HepG2 (cell line): ENCODE measurements around the gene KLHL3. TPM values are rescaled to one million over a fixed set of nuclear protein-coding genes. Genes with fewer than 3 reads are reported as not detected.

Source experiments
- ATAC-seq: fragments of 200-7000 bp; cut with Tn5 transposase; 3 replicates; pipeline ENCODE4 v1.9.1; 2020; ENCODE audit warnings: mild to moderate bottlenecking, moderate library complexity
- BruUV-seq: library from RNA; stranded (reverse); fragments of 400-500 nt; replicated peaks from 2 replicates; lab custom pipeline; 2021; lab: Mats Ljungman, UMichigan
- CTCF ChIA-PET: fragments of 300-600 bp; formaldehyde crosslinking; extraction: SDS; loops from one replicate; lab custom pipeline; 2021; ENCODE audit warnings: low total read pairs, inconsistent platforms, low intra/inter-chr PET ratio; lab: Yijun Ruan, JAX
- POLR2A ChIA-PET: fragments of 350-600 bp; sonication (Branson Sonifier 250); formaldehyde crosslinking; loops from one replicate; lab custom pipeline; 2020; ENCODE audit warnings: antibody characterized with exemption, inconsistent platforms; lab: Yijun Ruan, JAX
- DNase-seq: peaks from one replicate; pipeline ENCODE4 v3.0.0-alpha.2; 2015; ENCODE audit warnings: low spot score
- FAIRE-seq: peaks from 3 replicates; lab custom pipeline; 2011; peaks lifted over from hg19 to GRCh38; lab: Jason Lieb, UNC
- H2AFZ ChIP-seq: one replicate; pipeline ENCODE4 v1.6.1; 2011; ENCODE audit warnings: low read length, inconsistent platforms
- H3K27ac ChIP-seq: fragments of 300-600 bp; 3 replicates; pipeline ENCODE4 v1.8.0; 2011; ENCODE audit warnings: mixed run types, mild to moderate bottlenecking, mixed read lengths, low read length, inconsistent platforms; ENCODE audit not compliant: insufficient read depth; ENCODE audit errors: extremely low read length
- H3K27me3 ChIP-seq, 2 experiments: fragments of 200-600 bp in 1 of 2; 2 replicates in 1 of 2; 3 replicates in 1 of 2; pipeline versions ENCODE4 v1.6.0 to v1.8.0; 2011; ENCODE audit warnings: low read length in 2 of 2, mild to moderate bottlenecking in 2 of 2, moderate library complexity in 2 of 2, inconsistent platforms in 1 of 2; ENCODE audit not compliant: insufficient read depth in 2 of 2, control insufficient read depth in 1 of 2
- H3K36me3 ChIP-seq, 2 experiments: fragments of 200-600 bp in 1 of 2; replicated peaks in 1 of 2; 2 replicates in 1 of 2; 3 replicates in 1 of 2; pipeline versions ENCODE4 v1.5.1 to v1.8.0; 2011; ENCODE audit warnings: low read length in 2 of 2, inconsistent platforms in 1 of 2; ENCODE audit not compliant: insufficient read depth in 2 of 2, control insufficient read depth in 1 of 2
- H3K4me1 ChIP-seq: 2 replicates; pipeline ENCODE4 v1.5.1; 2012; ENCODE audit warnings: low read length, inconsistent platforms; ENCODE audit not compliant: insufficient read depth
- H3K4me2 ChIP-seq: 2 replicates; pipeline ENCODE4 v1.6.0; 2011; ENCODE audit warnings: low read depth, low read length, inconsistent platforms
- H3K4me3 ChIP-seq, 3 experiments: fragments of 200-600 bp in 1 of 3; sonication (generic), shearing (Covaris generic) in 1 of 3; replicated peaks in 1 of 3; 2 replicates each; pipeline ENCODE4 v1.5.1; 2011 to 2016; ENCODE audit warnings: low read length in 3 of 3, inconsistent platforms in 2 of 3, low read depth in 2 of 3, mild to moderate bottlenecking in 2 of 3, control low read depth in 1 of 3, mixed read lengths in 1 of 3; ENCODE audit not compliant: insufficient read depth in 1 of 3
- H3K79me2 ChIP-seq: one replicate; pipeline ENCODE4 v1.6.1; 2011; ENCODE audit warnings: low read length, inconsistent platforms; ENCODE audit not compliant: insufficient read depth
- H3K9ac ChIP-seq: 2 replicates; pipeline ENCODE4 v1.6.0; 2011; ENCODE audit warnings: mild to moderate bottlenecking, low read depth, low read length, inconsistent platforms; ENCODE audit not compliant: insufficient read depth
- H3K9me3 ChIP-seq: 2 replicates; pipeline ENCODE4 v1.5.1; 2012; ENCODE audit warnings: mild to moderate bottlenecking, low read length
- H4K20me1 ChIP-seq: 2 replicates; pipeline ENCODE4 v1.6.0; 2011; ENCODE audit warnings: inconsistent platforms, mild to moderate bottlenecking, low read length, moderate library complexity; ENCODE audit not compliant: insufficient read depth
- ARID2 ChIP-seq: sonication (generic); formaldehyde crosslinking; IDR thresholded peaks from 2 replicates; pipeline ENCODE4 v1.8.1; 2022; ENCODE audit warnings: mild to moderate bottlenecking, missing genetic modification reagents, borderline replicate concordance
- ATF2 ChIP-seq: sonication (generic); formaldehyde crosslinking; IDR thresholded peaks from 2 replicates; pipeline ENCODE4 v1.4.0; 2020; ENCODE audit warnings: missing genetic modification reagents
- ELK4 ChIP-seq: sonication (generic); formaldehyde crosslinking; IDR thresholded peaks from 2 replicates; pipeline ENCODE4 v1.9.0; 2021; ENCODE audit warnings: missing genetic modification reagents, borderline replicate concordance
- HES4 ChIP-seq: sonication (generic); formaldehyde crosslinking; IDR thresholded peaks from 2 replicates; pipeline ENCODE4 v1.9.0; 2021; ENCODE audit warnings: mild to moderate bottlenecking, missing genetic modification reagents, borderline replicate concordance
- KAT7 ChIP-seq: IDR thresholded peaks from 2 replicates; pipeline ENCODE4 v1.6.1; 2018; ENCODE audit warnings: borderline replicate concordance, missing compliant biosample characterization
- KDM5B ChIP-seq: sonication (generic); formaldehyde crosslinking; IDR thresholded peaks from 2 replicates; pipeline ENCODE4 v1.4.0; 2020; ENCODE audit warnings: missing genetic modification reagents, mild to moderate bottlenecking, borderline replicate concordance
- MAFK ChIP-seq, 2 experiments: IDR thresholded peaks in 1 of 2; conservative IDR thresholded peaks in 1 of 2; 2 replicates each; pipeline ENCODE4 v1.6.1; 2011; ENCODE audit warnings: improper control_type of control experiment in 2 of 2, low read length in 2 of 2
- RFX1 ChIP-seq: fragments of 450-650 bp; IDR thresholded peaks from 2 replicates; pipeline ENCODE4 v1.6.1; 2017
- ZBTB14 ChIP-seq: sonication (generic); formaldehyde crosslinking; IDR thresholded peaks from 2 replicates; pipeline ENCODE4 v1.4.0; 2020; ENCODE audit warnings: missing genetic modification reagents
- ZBTB7A ChIP-seq: sonication (generic); formaldehyde crosslinking; IDR thresholded peaks from 2 replicates; pipeline ENCODE4 v1.8.0; 2022; ENCODE audit warnings: mild to moderate bottlenecking, missing genetic modification reagents
- ZNF20 ChIP-seq: sonication (generic); formaldehyde crosslinking; IDR thresholded peaks from 2 replicates; pipeline ENCODE4 v1.4.0; 2020; ENCODE audit warnings: mild to moderate bottlenecking, moderate library complexity, missing genetic modification reagents
- ZNF629 ChIP-seq: sonication (generic); formaldehyde crosslinking; conservative IDR thresholded peaks from 2 replicates; pipeline ENCODE4 v1.5.0; 2020; ENCODE audit warnings: missing genetic modification reagents
- ZSCAN9 ChIP-seq: IDR thresholded peaks from 2 replicates; pipeline ENCODE4 v1.6.1; 2016; ENCODE audit warnings: borderline replicate concordance
- WGBS: methylation state at CpG from one replicate; pipeline ENCODE4 v1.1.6; 2017; ENCODE audit warnings: low lambda C conversion rate; 5-methylcytosine and 5-hydroxymethylcytosine counted together
- in situ Hi-C: cut with HindIII; loops from 2 replicates; pipeline ENCODE4 v1.10.0; 2017; ENCODE audit warnings: low pct_unique_long_range_greater_than_20kb; ENCODE audit not compliant: extremely low pct_ligation_motif_present
- intact Hi-C: fragments of 100-400 bp; cut with micrococcal nuclease; formaldehyde crosslinking; loops from one replicate; pipeline ENCODE4 v1.10.0; 2022; ENCODE audit not compliant: unreplicated experiment
- polyA plus RNA-seq, 8 experiments: library from polyadenylated mRNA; depleted of rRNA in 3 of 8; stranded (reverse) in 7 of 8; unstranded in 1 of 8; fragments of >200 nt; fragmentation: Illumina TruSeq in 4 of 8; extraction: Trizol in 4 of 8; gene quantifications; 2 replicates each; pipeline versions ENCODE4 v1.2.1 to v1.2.3, GENCODE V29; 2011 to 2016; ENCODE audit warnings: low read depth in 4 of 8, missing spikeins in 1 of 8, mixed read lengths in 1 of 8; ENCODE audit not compliant: insufficient read depth in 1 of 8
- total RNA-seq, 5 experiments: library from RNA; depleted of rRNA; stranded (reverse); fragments of >200 nt; fragmentation: Illumina TruSeq; extraction: Trizol; gene quantifications; 2 replicates each; pipeline ENCODE4 v1.2.3, GENCODE V29; 2016; ENCODE audit warnings: low read depth in 1 of 5

KLHL3 gene
- total and polyA plus RNA-seq, 2 of the 13 experiments (the other 11 are each of a cell fraction or from before 2014, with no cell fraction given) = 0.02 to 0.08 TPM

- no peak overlapping the region for H3K4me2 ChIP-seq
- no peaks in the 10 kb centered on the region for H3K36me3 ChIP-seq
- H3K9ac ChIP-seq = no peak overlapping the region
- H3K27ac ChIP-seq = no peak overlapping the region
- no peak for FAIRE-seq
- no peak for ATAC-seq
- no peak for DNase-seq
- no peak overlapping the region for H3K4me3 ChIP-seq
- POLR2A ChIA-PET = no interaction called here
- no peaks in the 10 kb centered on the region for H4K20me1 ChIP-seq
- CTCF ChIA-PET = no interaction called here
- no peaks in the 10 kb centered on the region for H3K79me2 ChIP-seq
- no TSS peak for BruUV-seq
- intact Hi-C loops = no loop called here
- no peaks in the 10 kb centered on the region for H3K9me3 ChIP-seq
- no peak for TF ChIP-seq RFX1
- 19% methylated on average over 2 of the region's 2 CpGs for WGBS
- no peak overlapping the region for H2AFZ ChIP-seq
- in situ Hi-C loops = no loop called here
- no peaks in the 10 kb centered on the region for H3K4me1 ChIP-seq
- H3K27me3 ChIP-seq = peaks cover 0 to 1% of the 10 kb centered on the region in 2 experiments; a peak in 1 of 5 replicates
These were observed 29.0 kb downstream of the KLHL3 start for GRCh38 chr5:137706841-137707240.

- H3K9ac ChIP-seq = no peak overlapping the region
- intact Hi-C loops = no loop called here
- no peak overlapping the region for H3K27ac ChIP-seq
- FAIRE-seq (no peak), DNase-seq (no peak)
- no peaks in the 10 kb centered on the region for H3K79me2 ChIP-seq
- no peaks in the 10 kb centered on the region for H4K20me1 ChIP-seq
- H3K36me3 ChIP-seq = no peaks in the 10 kb centered on the region
- no TSS peak for BruUV-seq
- no peak for TF ChIP-seq KAT7 (CRISPR knock-in tag)
- no peak for TF ChIP-seq ZBTB7A (CRISPR knock-in tag)
- TF ChIP-seq ARID2 = no peak
- TF ChIP-seq HES4 (CRISPR knock-in tag) = no peak
- no peak for TF ChIP-seq KDM5B (CRISPR knock-in tag)
- TF ChIP-seq MAFK (conservative IDR thresholded peaks at IDR 0.05 in 1 of 2, IDR thresholded peaks at IDR 0.05 in 1 of 2; ENCODE audit: low read length in 2 of 2) = no peak
- no peak for TF ChIP-seq ZNF20 (CRISPR knock-in tag)
- no peak for TF ChIP-seq ATF2 (CRISPR knock-in tag)
- TF ChIP-seq ELK4 = no peak
- no peak for TF ChIP-seq ZNF629
- no peak for TF ChIP-seq ZBTB14
- TF ChIP-seq ZSCAN9 = no peak
- TF ChIP-seq, all 625 proteins: peak for 0
- Histone ChIP-seq H3K4me3 (no peak overlapping the region), H3K4me2 (no peak overlapping the region), H3K27me3 (peaks cover under 1 to 1% of the 10 kb centered on the region in 2 experiments; a peak in 1 of 5 replicates), H2AFZ (no peak overlapping the region), H3K4me1 (no peaks in the 10 kb centered on the region), H3K9me3 (no peaks in the 10 kb centered on the region)
- CTCF ChIA-PET = no interaction called here
- in situ Hi-C loops = no loop called here
- ATAC-seq = no peak
- POLR2A ChIA-PET = no interaction called here
These were observed 30.8 kb downstream of the KLHL3 start for GRCh38 chr5:137705106-137705505.
